Prostate gland (tissue), 2 donors: ENCODE measurements around the gene CCDC13.

Source experiments
- POLR2A ChIP-seq: fragments of 450-650 bp; IDR thresholded peaks from one replicate; pipeline ENCODE4 v1.6.1; 2016; ENCODE audit warnings: antibody characterized with exemption, mild to moderate bottlenecking
- TF ChIP-seq, protein P1 (sequence below), 4 experiments: fragments of 200-600 bp in 2 of 4; fragments of 450-650 bp in 2 of 4; sonication (generic) in 2 of 4; IDR thresholded peaks; 1 replicate in 3 of 4; 2 replicates in 1 of 4; pipeline ENCODE4 v1.5.1; 2016 to 2019; ENCODE audit warnings: antibody characterized with exemption in 4 of 4, mild to moderate bottlenecking in 2 of 4, moderate library complexity in 2 of 4

DNA sequence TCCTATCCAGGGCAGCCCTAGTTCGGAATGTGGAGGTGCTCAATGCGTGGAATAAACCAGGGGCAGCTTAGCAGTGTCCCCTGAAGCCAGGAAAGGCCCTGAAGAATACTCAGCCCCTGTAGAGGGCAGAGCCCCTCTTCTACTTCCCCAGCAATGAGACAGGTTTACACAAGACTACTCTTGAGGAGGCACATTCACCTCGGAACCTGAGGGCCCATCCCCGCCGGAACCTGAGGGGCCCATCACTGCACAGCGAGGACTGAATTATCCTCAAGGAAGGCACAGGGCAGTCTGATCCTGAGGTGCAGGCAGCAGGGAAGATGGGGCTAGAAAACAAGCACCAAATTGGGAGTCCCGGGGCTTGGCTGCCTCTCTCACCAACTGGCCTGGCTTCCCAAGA, 22.2 kb downstream of the CCDC13 start:
- TF ChIP-seq, protein P1, sequence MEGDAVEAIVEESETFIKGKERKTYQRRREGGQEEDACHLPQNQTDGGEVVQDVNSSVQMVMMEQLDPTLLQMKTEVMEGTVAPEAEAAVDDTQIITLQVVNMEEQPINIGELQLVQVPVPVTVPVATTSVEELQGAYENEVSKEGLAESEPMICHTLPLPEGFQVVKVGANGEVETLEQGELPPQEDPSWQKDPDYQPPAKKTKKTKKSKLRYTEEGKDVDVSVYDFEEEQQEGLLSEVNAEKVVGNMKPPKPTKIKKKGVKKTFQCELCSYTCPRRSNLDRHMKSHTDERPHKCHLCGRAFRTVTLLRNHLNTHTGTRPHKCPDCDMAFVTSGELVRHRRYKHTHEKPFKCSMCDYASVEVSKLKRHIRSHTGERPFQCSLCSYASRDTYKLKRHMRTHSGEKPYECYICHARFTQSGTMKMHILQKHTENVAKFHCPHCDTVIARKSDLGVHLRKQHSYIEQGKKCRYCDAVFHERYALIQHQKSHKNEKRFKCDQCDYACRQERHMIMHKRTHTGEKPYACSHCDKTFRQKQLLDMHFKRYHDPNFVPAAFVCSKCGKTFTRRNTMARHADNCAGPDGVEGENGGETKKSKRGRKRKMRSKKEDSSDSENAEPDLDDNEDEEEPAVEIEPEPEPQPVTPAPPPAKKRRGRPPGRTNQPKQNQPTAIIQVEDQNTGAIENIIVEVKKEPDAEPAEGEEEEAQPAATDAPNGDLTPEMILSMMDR (IDR thresholded peaks at IDR 0.05), result no peak
- TF ChIP-seq POLR2A, result no peak
